ENCODE data around the gene TFAP2D. TPM values are rescaled to one million over a fixed set of nuclear protein-coding genes. Genes with fewer than 3 reads are reported as not detected.

TFAP2D gene
- total RNA-seq, 1 donor from 2014 or later: not detected

- no peak for DNase-seq (ENCODE audit: low spot score in 2 of 2, unreplicated experiment in 2 of 2)
- no peaks in the 10 kb centered on the region for H3K4me1 Mint-ChIP-seq
- H3K27me3 Mint-ChIP-seq (ENCODE audit: low read depth): peaks cover 58% of the 10 kb centered on the region
- H3K36me3 Mint-ChIP-seq: no peaks in the 10 kb centered on the region
- H3K9me3 Mint-ChIP-seq: no peaks in the 10 kb centered on the region
- no peak overlapping the region for H3K4me3 Mint-ChIP-seq
- no peak overlapping the region for H3K27ac Mint-ChIP-seq
- TF ChIP-seq, protein P1, sequence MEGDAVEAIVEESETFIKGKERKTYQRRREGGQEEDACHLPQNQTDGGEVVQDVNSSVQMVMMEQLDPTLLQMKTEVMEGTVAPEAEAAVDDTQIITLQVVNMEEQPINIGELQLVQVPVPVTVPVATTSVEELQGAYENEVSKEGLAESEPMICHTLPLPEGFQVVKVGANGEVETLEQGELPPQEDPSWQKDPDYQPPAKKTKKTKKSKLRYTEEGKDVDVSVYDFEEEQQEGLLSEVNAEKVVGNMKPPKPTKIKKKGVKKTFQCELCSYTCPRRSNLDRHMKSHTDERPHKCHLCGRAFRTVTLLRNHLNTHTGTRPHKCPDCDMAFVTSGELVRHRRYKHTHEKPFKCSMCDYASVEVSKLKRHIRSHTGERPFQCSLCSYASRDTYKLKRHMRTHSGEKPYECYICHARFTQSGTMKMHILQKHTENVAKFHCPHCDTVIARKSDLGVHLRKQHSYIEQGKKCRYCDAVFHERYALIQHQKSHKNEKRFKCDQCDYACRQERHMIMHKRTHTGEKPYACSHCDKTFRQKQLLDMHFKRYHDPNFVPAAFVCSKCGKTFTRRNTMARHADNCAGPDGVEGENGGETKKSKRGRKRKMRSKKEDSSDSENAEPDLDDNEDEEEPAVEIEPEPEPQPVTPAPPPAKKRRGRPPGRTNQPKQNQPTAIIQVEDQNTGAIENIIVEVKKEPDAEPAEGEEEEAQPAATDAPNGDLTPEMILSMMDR (IDR thresholded peaks at IDR 0.05; ENCODE audit: unreplicated experiment): no peak
Observed at GRCh38 chr6:50742161-50742560, 28.8 kb downstream of the TFAP2D start.

GRCh38 chr6:50744976-50745375 is 31.6 kb downstream of the TFAP2D start:
- Mint-ChIP-seq H3K36me3 (no peaks in the 10 kb centered on the region), H3K27ac (no peak overlapping the region), H3K4me1 (no peaks in the 10 kb centered on the region), H3K27me3 (ENCODE audit: low read depth) (peaks cover 58% of the 10 kb centered on the region), H3K9me3 (no peaks in the 10 kb centered on the region), H3K4me3 (no peak overlapping the region)
- TF ChIP-seq, protein P1 (IDR thresholded peaks at IDR 0.05; ENCODE audit: unreplicated experiment): no peak
- DNase-seq (ENCODE audit: low spot score in 2 of 2, unreplicated experiment in 2 of 2): no peak

- peaks cover 18% of the 10 kb centered on the region for H3K27me3 Mint-ChIP-seq (ENCODE audit: low read depth)
Observed at GRCh38 chr6:50762798-50763197, 49.5 kb downstream of the TFAP2D start.

DNA sequence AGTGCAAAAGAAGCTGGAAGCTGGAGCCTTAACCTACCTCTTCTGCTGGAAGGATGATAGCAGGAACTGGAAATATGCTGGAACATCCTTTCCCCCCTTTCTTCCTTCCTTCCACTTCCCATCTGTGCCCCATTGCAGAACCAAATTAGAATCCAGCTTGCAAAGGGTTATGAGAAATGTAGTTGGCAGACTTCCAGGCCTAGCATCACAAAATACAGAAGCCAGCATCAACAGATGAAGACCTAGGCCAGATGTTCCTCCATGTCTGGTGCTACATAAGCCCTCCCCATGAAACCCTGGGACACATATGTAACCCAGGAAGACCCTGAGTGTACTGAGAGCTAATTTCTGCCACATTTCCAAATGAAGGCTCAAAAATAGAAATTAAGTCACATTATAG is 65.4 kb downstream of the TFAP2D start:
- Mint-ChIP-seq H3K27me3 (ENCODE audit: low read depth) (peaks cover 4% of the 10 kb centered on the region), H3K9me3 (no peaks in the 10 kb centered on the region), H3K4me1 (no peaks in the 10 kb centered on the region), H3K27ac (no peak overlapping the region), H3K36me3 (no peaks in the 10 kb centered on the region), H3K4me3 (no peak overlapping the region)
- TF ChIP-seq, protein P1 (IDR thresholded peaks at IDR 0.05; ENCODE audit: unreplicated experiment): no peak
- DNase-seq (ENCODE audit: low spot score in 2 of 2, unreplicated experiment in 2 of 2): no peak

More at GRCh38 chr6:50762798-50763197, 49.5 kb downstream of the TFAP2D start:
- Mint-ChIP-seq H3K4me3 (no peak overlapping the region), H3K4me1 (no peaks in the 10 kb centered on the region), H3K36me3 (no peaks in the 10 kb centered on the region), H3K27ac (no peak overlapping the region), H3K9me3 (no peaks in the 10 kb centered on the region)
- TF ChIP-seq, protein P1 (IDR thresholded peaks at IDR 0.05; ENCODE audit: unreplicated experiment): no peak
- no peak for DNase-seq (ENCODE audit: low spot score in 2 of 2, unreplicated experiment in 2 of 2)

- Mint-ChIP-seq H3K36me3 (no peaks in the 10 kb centered on the region), H3K27ac (no peak overlapping the region)
Observed at GRCh38 chr6:50780382-50780781, 67.1 kb downstream of the TFAP2D start.

More at GRCh38 chr6:50780382-50780781, 67.1 kb downstream of the TFAP2D start:
- Mint-ChIP-seq H3K9me3 (no peaks in the 10 kb centered on the region), H3K4me1 (no peaks in the 10 kb centered on the region), H3K27me3 (ENCODE audit: low read depth) (peaks cover 2% of the 10 kb centered on the region), H3K4me3 (no peak overlapping the region)
- TF ChIP-seq, protein P1 (IDR thresholded peaks at IDR 0.05; ENCODE audit: unreplicated experiment): no peak
- no peak for DNase-seq (ENCODE audit: low spot score in 2 of 2, unreplicated experiment in 2 of 2)
